GM12891 (cell line): ENCODE results near the gene SLC9A1.

Source experiments
- PAX5 ChIP-seq: IDR thresholded peaks from 2 replicates; pipeline ENCODE4 v1.6.1; 2011; ENCODE audit warnings: low read length, moderate library complexity, mild to moderate bottlenecking; ENCODE audit not compliant: insufficient read depth, severe bottlenecking
- POLR2A ChIP-seq: IDR thresholded peaks from 2 replicates; pipeline ENCODE4 v1.6.1; 2011; ENCODE audit warnings: low read depth, low read length, control low read depth
- POLR2AphosphoS5 ChIP-seq: IDR thresholded peaks from 2 replicates; pipeline ENCODE4 v1.6.1; 2011; ENCODE audit warnings: low read depth, low read length, control low read depth
- SPI1 ChIP-seq: IDR thresholded peaks from 2 replicates; pipeline ENCODE4 v1.6.1; 2011; ENCODE audit warnings: low read depth, low read length, control low read depth
- TAF1 ChIP-seq: IDR thresholded peaks from 2 replicates; pipeline ENCODE4 v1.6.1; 2011; ENCODE audit warnings: low read depth, low read length, control low read depth

DNA sequence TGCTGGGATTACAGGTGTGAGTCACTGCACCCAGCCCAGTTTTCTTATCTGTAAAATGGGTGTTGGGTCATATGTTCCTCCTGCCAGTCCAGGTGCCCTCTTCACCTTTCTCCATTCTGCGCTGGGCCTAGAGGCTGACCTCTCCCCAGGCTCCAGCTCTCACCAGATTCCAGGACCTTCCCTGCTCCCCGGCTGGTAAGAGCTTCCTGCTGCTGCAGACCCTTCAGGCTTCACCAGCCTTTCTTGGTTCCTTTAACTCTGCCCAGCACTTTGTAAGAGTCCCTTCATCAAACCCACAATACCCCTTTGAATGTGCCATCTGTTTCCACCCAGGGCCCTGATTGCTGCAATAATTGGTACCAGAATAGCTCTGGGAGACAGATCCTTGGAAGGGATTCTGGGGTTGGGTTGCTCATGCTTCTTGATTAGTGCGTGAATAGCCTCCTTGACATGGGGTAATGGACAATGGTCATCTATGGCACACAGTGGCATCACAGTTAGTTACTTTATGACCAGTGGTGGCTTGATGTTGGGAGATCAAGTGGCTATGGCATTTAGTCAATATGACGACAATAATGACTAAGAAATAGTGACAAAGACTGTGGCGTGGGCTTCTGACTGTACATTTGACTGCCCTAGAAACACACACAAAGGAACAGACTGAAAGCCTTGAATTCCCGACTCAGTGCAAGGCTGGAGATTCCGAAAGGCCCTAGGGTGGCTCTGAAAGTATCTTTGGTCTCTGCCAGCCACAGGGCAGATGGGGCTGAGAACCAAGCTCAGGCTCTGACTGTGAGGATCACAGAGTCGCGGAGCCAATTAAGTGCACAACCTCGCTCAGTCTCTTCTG, 67.3 kb downstream of the SLC9A1 start:
- TF ChIP-seq POLR2AphosphoS5 = no peak
- no peak for TF ChIP-seq TAF1
- TF ChIP-seq POLR2A = no peak
- no peak for TF ChIP-seq PAX5
- no peak for TF ChIP-seq SPI1
